Measurements from ENCODE around the gene GLCCI1. TPM values are rescaled to one million over a fixed set of nuclear protein-coding genes. Genes with fewer than 3 reads are reported as not detected.

GLCCI1 gene
- total and polyA plus RNA-seq, 12 donors = 0.75 to 13.0 (median 6.6) TPM

GRCh38 chr7:7959979-7960670, 8.5 kb upstream of the GLCCI1 start:
- 87 to 88% methylated on average over 4 of the region's 4 CpGs for WGBS, 2 donors
- Histone ChIP-seq H3K27ac (no peak overlapping the region), H3K4me3 (no peak overlapping the region), H3K36me3 (no peaks in the 10 kb centered on the region), H3K4me1 (no peaks in the 10 kb centered on the region), H3K27me3 (no peaks in the 10 kb centered on the region), H3K9me3 (no peaks in the 10 kb centered on the region)
- no peak for DNase-seq
- intact Hi-C loops (cut with DNase I) = loop anchor here in 2 of 10 donors (10.0 kb wide), 2 partner anchors 255 to 265 kb away; no protein-coding TSS in a partner anchor
- no peak for ATAC-seq
- no peak for TF ChIP-seq CTCF (IDR thresholded peaks at IDR 0.05)

GRCh38 chr7:7962851-7963250, 5.7 kb upstream of the GLCCI1 start:
- no peaks in the 10 kb centered on the region for H3K9me3 ChIP-seq
- H3K4me1 ChIP-seq = peaks cover 0 to 6% (median under 1%) of the 10 kb centered on the region in 9 donors
- no peaks in the 10 kb centered on the region for H3K36me3 ChIP-seq
- intact Hi-C loops (cut with DNase I) = loop anchor here in 2 of 10 donors (10.0 kb wide), 2 partner anchors 252 to 268 kb away; no protein-coding TSS in a partner anchor
- ATAC-seq (no peak), DNase-seq (no peak)
- no peak overlapping the region for H3K4me3 ChIP-seq
- 88 to 90% methylated on average over 3 of the region's 3 CpGs for WGBS, 2 donors
- no peak overlapping the region for H3K27ac ChIP-seq
- no peaks in the 10 kb centered on the region for H3K27me3 ChIP-seq
- no peak for TF ChIP-seq CTCF (IDR thresholded peaks at IDR 0.05)

GRCh38 chr7:7964250-7964649, 4.3 kb upstream of the GLCCI1 start:
- DNase-seq = no peak
- Histone ChIP-seq H3K27me3 (no peaks in the 10 kb centered on the region), H3K9me3 (no peaks in the 10 kb centered on the region), H3K36me3 (no peaks in the 10 kb centered on the region), H3K4me3 (no peak overlapping the region), H3K27ac (no peak overlapping the region), H3K4me1 (peaks cover 0 to 9% (median 7%) of the 10 kb centered on the region in 9 donors)
- TF ChIP-seq CTCF (IDR thresholded peaks at IDR 0.05) = no peak
- intact Hi-C loops (cut with DNase I) = loop anchor here in 2 of 10 donors (10.0 kb wide), 2 partner anchors 251 to 269 kb away; no protein-coding TSS in a partner anchor
- WGBS, 2 donors = 83% methylated on average over 2 of the region's 2 CpGs
- ATAC-seq = no peak

GRCh38 chr7:7964691-7965090, 3.9 kb upstream of the GLCCI1 start:
- Histone ChIP-seq H3K9me3 (no peaks in the 10 kb centered on the region), H3K27me3 (no peaks in the 10 kb centered on the region), H3K27ac (no peak overlapping the region), H3K36me3 (no peaks in the 10 kb centered on the region), H3K4me1 (peaks cover 0 to 9% (median 7%) of the 10 kb centered on the region in 9 donors), H3K4me3 (no peak overlapping the region)
- intact Hi-C loops (cut with DNase I) = loop anchor here in 3 of 10 donors (5.0 to 10.0 kb wide), 4 partner anchors 250 to 322 kb away; partner anchors contain the start of gene UMAD1 (in 1 of the 3)
- DNase-seq (no peak), ATAC-seq (no peak)
- WGBS, 2 donors = 92 to 93% methylated on average over 2 of the region's 2 CpGs
- no peak for TF ChIP-seq CTCF (IDR thresholded peaks at IDR 0.05)

Data from heart right ventricle (tissue), 16 donors.